HG03439 (cell line): ENCODE measurements around the gene HBA1.
"Not testable (repeated sequence)": the region's sequence is repeated elsewhere in the genome, so short reads cannot be mapped to it uniquely, and the experiment has no call there.

Experiments
- ATAC-seq: cut with Tn5 transposase; IDR thresholded peaks from one replicate; pipeline ENCODE4 v1.9.1; 2021; ENCODE audit warnings: mild to moderate bottlenecking, moderate library complexity; ENCODE audit not compliant: unreplicated experiment

The HBA1 gene

DNA sequence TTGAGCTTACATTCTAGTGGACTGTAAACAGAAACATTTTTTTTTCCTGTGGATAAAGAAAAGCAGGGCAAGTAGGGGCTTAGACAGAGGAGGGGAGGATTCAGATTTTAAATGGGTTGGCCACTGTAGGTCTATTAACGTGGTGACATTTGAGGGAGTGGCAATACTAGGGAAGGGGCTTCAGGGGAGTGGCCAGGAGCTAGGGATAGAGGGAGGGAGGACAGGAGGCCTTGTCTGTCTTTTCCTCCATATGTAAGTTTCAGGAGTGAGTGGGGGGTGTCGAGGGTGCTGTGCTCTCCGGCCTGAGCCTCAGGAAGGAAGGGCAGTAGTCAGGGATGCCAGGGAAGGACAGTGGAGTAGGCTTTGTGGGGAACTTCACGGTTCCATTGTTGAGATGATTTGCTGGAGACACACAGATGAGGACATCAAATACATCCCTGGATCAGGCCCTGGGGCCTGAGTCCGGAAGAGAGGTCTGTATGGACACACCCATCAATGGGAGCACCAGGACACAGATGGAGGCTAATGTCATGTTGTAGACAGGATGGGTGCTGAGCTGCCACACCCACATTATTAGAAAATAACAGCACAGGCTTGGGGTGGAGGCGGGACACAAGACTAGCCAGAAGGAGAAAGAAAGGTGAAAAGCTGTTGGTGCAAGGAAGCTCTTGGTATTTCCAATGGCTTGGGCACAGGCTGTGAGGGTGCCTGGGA lies 17.2 kb upstream of the HBA1 start:
- ATAC-seq = no peak

DNA sequence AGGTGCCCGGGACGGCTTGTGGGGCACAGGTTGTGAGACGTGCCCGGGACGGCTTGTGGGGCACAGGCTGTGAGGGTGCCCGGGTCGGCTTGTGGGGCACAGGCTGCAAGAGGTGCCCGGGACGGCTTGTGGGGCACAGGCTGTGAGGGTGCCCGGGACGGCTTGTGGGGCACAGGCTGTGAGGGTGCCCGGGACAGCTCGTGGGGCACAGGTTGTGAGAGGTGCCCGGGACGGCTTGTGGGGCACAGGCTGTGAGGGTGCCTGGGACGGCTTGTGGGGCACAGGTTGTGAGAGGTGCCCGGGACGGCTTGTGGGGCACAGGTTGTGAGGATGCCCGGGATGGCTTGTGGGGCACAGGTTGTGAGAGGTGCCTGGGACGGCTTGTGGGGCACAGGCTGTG lies 16.2 kb upstream of the HBA1 start:
- not testable (repeated sequence) for ATAC-seq

DNA sequence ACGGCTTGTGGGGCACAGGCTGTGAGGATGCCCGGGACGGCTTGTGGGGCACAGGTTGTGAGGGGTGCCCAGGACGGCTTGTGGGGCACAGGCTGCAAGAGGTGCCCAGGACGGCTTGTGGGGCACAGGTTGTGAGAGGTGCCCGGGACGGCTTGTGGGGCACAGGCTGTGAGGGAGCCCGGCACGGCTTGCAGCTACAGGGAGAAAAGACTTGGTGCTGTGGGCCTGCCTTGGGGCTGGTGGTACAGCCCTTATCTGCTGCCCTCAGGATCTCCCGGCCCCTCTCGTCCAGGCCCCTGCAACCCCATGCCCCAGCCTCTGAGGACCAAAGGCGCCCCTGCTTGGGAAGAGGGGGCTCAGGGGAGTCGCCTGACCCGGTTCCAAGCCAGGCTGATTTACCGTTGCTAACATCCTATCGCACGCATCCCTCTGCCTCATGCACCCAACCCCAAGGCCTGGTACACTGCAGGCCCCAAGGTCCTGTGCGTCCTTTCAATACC lies 15.7 kb upstream of the HBA1 start:
- no peak for ATAC-seq

DNA sequence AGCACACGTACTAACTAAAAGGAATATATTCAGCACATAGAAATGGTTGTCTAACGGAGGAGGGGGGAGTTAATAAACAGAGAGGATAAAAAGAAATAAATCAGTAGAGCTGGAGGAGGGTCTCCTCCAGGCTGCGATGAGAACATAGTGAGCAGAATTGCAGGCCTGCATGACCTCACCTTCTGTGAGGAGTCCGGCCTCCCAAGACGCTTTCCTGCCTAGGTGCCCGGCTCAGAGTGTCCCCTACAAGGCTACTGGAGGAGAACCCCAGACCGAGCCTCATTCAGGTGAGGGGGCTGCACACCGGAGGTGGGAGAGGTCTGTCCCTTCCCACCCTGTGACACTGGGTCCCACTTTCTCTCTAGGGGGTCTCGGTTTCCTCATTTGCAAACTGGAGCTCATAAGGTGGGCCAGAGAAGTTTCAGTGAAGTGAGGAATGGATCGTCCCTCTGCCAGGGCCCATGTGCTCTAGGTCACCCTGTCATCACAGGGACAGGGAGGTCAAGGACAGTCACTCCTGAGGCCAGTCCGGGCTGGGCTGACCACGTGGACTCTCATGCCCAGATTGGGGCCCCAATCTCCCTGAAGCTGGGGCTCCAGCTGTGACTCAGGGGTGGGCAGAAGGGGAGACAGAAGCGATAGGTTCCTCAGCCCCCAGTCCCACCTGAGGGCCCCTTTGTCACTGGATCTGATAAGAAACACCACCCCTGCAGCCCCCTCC lies 14.0 kb upstream of the HBA1 start:
- ATAC-seq = no peak

DNA sequence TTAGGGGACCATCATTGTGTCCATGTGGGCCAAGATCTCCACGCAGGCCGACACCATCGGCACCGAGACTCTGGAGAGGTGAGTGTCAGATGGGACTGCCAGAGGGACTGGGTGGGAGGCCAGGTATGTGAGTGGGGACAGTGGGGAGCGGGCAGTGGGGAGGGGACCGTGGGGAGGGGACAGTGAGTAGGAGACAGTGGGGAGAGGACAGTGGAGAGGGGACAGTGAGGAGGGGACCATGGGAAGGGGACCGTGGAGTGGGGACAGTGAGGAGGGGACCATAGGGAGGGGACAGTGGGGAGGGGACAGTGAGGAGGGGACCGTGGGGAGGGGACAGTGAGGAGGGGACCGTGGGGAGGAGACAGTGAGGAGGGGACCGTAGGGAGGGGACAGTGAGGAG lies 13.3 kb upstream of the HBA1 start:
- not testable (repeated sequence) for ATAC-seq

DNA sequence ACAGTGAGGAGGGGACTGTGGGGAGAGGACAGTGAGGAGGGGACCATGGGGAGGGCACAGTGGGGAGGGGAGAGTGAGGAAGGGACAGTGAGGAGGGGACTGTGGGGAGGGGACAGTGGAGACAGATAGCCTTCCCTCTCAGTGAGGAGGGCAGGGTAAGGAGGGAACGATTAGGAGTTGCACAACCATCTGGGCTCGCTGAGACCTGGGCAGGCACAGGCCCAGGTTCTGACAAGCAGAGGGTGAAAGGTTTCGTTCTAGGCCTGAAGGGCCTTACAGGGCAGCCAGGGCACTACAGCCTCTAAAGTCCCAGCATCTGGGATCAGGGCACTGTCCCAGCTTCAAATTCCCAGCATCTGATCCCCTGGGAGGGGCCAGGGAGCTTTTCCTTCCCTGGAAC lies 12.8 kb upstream of the HBA1 start:
- not testable (repeated sequence) for ATAC-seq

DNA sequence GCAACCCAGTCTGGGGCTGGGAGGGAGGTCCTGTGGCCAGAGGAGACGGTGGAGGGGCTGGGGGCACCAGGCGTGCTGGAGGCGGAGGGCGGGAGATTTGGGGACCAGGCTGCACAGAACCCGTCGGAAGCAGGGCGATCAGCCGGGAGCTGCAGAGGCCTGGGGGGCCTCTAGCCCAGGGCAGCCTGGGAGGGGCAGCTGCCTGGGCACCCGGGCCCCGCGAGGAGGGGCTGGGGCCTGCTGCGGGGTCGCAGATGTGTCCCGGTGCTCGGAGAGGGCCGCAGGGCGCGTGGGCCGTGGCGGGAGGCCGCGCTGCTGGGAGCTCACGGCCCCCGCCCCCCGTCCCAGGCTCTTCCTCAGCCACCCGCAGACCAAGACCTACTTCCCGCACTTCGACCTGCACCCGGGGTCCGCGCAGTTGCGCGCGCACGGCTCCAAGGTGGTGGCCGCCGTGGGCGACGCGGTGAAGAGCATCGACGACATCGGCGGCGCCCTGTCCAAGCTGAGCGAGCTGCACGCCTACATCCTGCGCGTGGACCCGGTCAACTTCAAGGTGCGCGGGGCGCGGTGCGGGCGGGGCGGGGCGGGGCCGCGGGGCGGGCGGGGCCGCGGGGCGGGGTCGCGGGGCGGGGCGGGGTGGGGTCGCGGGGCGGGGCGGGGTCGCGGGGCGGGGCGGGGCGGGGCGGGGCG lies 12.2 kb upstream of the HBA1 start:
- ATAC-seq = not testable (repeated sequence)

DNA sequence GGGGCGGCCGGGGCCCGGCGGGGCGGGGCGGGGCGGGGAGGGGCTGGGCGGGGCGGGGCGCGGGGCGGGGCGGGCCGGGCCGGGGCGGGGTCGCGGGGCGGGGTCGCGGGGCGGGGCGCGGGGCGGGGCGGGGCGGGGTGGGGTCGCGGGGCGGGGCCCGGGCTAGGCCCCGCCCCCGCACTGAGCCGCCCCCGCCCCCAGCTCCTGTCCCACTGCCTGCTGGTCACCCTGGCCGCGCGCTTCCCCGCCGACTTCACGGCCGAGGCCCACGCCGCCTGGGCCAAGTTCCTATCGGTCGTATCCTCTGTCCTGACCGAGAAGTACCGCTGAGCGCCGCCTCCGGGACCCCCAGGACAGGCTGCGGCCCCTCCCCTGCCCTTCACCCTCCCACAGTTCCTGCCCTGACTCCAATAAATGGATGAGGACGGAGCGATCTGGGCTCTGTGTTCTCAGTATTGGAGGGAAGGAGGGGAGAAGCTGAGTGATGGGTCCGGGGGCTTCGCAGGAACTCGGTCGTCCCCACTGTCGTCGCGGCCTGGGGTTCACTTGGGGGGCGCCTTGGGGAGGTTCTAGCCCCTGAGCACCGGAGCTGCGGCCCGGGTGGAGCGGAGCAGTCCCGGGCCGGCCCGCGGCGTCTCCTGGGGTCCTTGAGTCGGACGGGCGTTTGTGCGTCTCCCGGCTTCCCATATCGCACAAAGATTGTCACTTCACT lies 11.5 kb upstream of the HBA1 start:
- no peak for ATAC-seq

DNA sequence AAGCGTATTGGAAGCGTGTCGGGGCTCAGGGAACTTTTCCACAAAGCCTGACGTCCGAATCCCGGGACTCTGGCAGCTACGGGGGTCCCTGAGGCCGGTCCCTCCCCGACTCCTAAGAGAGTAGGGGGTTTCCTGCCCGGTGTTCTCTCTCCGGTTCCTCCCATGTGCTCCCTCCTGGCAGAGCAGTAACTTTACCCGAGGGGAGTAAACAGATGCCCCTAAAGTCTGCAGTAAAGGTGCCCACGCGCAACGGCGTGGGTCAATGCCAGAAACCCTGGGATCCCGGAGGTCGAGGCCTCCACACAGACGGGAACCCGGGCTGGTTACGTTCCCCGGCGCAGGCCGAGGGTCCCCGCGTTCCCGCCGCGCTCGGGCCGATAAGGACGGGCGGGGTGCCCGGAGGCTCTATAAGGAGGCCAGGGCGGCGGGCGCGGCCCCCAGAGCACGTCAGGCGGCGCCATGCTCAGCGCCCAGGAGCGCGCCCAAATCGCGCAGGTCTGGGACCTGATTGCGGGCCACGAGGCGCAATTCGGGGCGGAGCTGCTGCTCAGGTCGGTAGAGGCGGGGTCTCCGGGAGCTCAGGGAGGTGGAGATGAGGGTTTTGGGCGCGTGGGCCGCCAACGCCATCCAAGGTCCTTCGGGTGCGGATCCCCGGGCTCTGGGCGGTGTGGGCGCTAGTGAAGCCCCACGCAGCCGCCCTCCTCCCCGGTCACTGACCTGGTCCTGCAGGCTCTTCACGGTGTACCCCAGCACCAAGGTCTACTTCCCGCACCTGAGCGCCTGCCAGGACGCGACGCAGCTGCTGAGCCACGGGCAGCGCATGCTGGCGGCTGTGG lies 10.7 kb upstream of the HBA1 start, which contains the start of gene HBM:
Gene HBM, plus strand, starts transcription at position 440 of the 836 bp plus-strand sequence. Its CDS starts 20 bp downstream, at position 460.
- ATAC-seq = no peak

DNA sequence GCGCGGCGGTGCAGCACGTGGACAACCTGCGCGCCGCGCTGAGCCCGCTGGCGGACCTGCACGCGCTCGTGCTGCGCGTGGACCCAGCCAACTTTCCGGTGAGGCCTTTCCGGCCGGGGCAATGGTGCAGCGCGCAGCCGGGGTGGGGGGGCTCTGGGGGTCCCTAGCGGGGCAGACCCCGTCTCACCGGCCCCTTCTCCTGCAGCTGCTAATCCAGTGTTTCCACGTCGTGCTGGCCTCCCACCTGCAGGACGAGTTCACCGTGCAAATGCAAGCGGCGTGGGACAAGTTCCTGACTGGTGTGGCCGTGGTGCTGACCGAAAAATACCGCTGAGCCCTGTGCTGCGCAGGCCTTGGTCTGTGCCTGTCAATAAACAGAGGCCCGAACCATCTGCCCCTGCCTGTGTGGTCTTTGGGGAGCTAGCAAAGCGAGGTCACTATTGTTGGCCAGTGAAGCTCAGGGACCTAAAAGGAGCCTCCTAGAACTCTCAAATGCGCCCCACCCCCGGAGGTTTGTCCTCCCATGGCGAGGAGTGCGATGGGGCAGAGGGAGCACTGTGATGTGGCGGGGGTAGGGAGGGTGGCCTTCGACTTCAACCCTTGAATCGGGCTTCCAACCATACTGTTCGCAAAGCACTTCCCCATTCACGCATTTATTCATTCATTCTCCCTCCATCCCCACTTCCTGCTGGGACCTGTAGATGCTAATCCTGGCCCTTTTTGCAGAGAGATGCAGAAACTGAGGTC lies 9.9 kb upstream of the HBA1 start:
- no peak for ATAC-seq

DNA sequence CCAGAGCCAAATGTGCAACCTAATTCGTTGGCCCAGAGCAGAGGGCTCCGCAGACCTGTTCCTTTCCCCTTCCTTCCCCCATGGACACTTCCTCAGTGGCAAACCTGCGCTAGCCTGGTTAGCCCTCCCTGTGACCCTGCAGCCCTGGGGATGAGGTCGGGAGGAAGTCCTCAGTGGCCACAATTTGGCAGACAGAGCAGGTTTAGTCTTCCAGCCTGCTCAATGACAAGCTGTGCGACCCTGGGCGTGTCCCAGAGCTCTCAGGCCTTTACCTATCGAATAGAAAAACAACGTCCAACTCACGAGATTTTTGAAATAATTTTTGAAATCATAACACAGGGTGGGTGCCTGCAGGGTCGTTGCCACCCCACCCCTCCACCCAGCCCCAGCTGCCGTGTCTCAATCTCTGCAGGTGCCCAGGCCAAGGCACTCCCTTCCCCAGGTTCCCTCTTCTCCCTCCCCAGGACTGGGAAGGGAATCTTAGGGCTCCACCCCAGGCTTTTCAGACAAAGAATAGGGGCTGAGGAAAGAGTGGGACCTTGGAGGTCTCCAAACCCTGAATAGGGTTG lies 9.3 kb upstream of the HBA1 start:
- no peak for ATAC-seq

DNA sequence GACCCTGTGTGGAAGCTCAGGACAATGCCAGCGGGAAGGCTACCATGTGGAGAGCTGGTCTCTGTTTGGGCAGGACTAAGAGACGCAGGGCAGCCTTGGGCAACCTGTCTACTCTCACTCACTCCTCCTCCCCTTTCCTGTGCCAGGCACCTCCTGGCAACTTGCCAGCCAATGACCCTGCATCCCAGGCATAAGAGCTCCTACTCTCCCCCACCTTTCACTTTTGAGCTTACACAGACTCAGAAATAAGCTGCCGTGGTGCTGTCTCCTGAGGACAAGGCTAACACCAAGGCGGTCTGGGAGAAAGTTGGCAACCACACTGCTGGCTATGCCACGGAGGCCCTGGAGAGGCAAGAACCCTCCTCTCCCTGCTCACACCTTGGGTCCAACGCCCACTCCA lies 8.1 kb upstream of the HBA1 start:
- no peak for ATAC-seq

DNA sequence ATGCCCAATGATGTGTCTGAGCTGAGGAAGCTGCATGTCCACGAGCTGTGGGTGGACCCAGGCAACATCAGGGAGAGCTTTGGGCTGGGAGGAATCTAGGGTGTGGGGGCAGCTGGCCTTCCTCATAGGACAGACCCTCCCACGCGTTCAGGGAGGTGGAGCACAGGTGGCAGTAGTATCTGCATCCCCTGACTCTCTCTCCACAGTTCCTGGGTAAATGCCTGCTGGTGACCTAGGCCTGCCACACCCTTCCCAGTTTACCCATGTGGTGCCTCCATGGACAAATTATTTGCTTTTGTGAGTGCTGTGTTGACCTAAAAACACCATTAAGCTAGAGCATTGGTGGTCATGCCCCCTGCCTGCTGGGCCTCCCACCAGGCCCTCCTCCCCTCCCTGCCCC lies 7.5 kb upstream of the HBA1 start:
- ATAC-seq = no peak

DNA sequence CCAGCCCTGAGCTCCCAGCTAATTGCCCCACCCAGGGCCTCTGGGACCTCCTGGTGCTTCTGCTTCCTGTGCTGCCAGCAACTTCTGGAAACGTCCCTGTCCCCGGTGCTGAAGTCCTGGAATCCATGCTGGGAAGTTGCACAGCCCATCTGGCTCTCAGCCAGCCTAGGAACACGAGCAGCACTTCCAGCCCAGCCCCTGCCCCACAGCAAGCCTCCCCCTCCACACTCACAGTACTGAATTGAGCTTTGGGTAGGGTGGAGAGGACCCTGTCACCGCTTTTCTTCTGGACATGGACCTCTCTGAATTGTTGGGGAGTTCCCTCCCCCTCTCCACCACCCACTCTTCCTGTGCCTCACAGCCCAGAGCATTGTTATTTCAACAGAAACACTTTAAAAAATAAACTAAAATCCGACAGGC lies 6.4 kb upstream of the HBA1 start:
- not testable (repeated sequence) for ATAC-seq

DNA sequence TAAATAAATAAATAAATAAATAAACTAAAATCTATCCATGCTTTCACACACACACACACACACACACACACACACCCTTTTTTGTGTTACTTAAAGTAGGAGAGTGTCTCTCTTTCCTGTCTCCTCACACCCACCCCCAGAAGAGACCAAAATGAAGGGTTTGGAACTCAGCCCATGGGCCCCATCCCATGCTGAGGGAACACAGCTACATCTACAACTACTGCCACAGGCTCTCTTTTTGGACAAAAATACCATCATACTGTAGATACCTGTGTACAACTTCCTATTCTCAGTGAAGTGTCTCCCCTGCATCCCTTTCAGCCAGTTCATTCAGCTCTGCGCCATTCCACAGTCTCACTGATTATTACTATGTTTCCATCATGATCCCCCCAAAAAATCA lies 5.7 kb upstream of the HBA1 start:
- ATAC-seq = no peak

DNA sequence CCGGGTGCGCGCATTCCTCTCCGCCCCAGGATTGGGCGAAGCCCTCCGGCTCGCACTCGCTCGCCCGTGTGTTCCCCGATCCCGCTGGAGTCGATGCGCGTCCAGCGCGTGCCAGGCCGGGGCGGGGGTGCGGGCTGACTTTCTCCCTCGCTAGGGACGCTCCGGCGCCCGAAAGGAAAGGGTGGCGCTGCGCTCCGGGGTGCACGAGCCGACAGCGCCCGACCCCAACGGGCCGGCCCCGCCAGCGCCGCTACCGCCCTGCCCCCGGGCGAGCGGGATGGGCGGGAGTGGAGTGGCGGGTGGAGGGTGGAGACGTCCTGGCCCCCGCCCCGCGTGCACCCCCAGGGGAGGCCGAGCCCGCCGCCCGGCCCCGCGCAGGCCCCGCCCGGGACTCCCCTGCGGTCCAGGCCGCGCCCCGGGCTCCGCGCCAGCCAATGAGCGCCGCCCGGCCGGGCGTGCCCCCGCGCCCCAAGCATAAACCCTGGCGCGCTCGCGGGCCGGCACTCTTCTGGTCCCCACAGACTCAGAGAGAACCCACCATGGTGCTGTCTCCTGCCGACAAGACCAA lies 4.0 kb upstream of the HBA1 start, which contains the start of gene HBA2:
Gene HBA2, plus strand, starts transcription at position 503 of the 568 bp plus-strand sequence. Its CDS starts 37 bp downstream, at position 540.
- not testable (repeated sequence) for ATAC-seq

DNA sequence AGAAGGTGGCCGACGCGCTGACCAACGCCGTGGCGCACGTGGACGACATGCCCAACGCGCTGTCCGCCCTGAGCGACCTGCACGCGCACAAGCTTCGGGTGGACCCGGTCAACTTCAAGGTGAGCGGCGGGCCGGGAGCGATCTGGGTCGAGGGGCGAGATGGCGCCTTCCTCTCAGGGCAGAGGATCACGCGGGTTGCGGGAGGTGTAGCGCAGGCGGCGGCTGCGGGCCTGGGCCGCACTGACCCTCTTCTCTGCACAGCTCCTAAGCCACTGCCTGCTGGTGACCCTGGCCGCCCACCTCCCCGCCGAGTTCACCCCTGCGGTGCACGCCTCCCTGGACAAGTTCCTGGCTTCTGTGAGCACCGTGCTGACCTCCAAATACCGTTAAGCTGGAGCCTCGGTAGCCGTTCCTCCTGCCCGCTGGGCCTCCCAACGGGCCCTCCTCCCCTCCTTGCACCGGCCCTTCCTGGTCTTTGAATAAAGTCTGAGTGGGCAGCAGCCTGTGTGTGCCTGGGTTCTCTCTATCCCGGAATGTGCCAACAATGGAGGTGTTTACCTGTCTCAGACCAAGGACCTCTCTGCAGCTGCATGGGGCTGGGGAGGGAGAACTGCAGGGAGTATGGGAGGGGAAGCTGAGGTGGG lies 3.1 kb upstream of the HBA1 start:
- ATAC-seq = not testable (repeated sequence)
